OCI-LY3 (cell line): ENCODE measurements around the gene KRTAP4-16.

Experiments used
- H2AFZ ChIP-seq: fragments of 200-600, 300-600 bp; shearing (Covaris generic); 2 replicates; pipeline ENCODE4 v1.6.0; 2014; ENCODE audit warnings: antibody characterized with exemption, low read depth, low read length
- H3K27ac ChIP-seq: fragments of 200-600, 300-600 bp; sonication (generic); 2 replicates; pipeline ENCODE4 v1.5.1; 2014; ENCODE audit warnings: mild to moderate bottlenecking, low read length, moderate library complexity, mixed read lengths
- H3K27me3 ChIP-seq: fragments of 200-600, 300-600 bp; sonication (generic); 2 replicates; pipeline ENCODE4 v1.6.1; 2014; ENCODE audit warnings: low read depth, low read length, mixed read lengths
- H3K36me3 ChIP-seq: fragments of 200-600, 300-600 bp; sonication (generic); replicated peaks from 2 replicates; pipeline ENCODE3; 2014; ENCODE audit warnings: low read depth, low read length, mixed read lengths
- H3K4me1 ChIP-seq: fragments of 300-600, 200-600 bp; sonication (generic); 2 replicates; pipeline ENCODE4 v1.6.1; 2014; ENCODE audit warnings: low read length, mixed read lengths
- H3K4me2 ChIP-seq: fragments of 200-600, 300-600 bp; sonication (generic); 2 replicates; pipeline ENCODE4 v1.6.1; 2014; ENCODE audit warnings: low read length, mixed read lengths
- H3K4me3 ChIP-seq: fragments of 300-600, 200-600 bp; sonication (generic); 2 replicates; pipeline ENCODE4 v1.5.1; 2014; ENCODE audit warnings: antibody characterized with exemption, mild to moderate bottlenecking, low read length, moderate library complexity
- H3K79me2 ChIP-seq: fragments of 300-600, 200-600 bp; shearing (Covaris generic); 2 replicates; pipeline ENCODE4 v1.6.1; 2014; ENCODE audit warnings: mild to moderate bottlenecking, low read length, mixed read lengths
- H3K9ac ChIP-seq: fragments of 300-600, 200-600 bp; shearing (Covaris generic); 2 replicates; pipeline ENCODE4 v1.6.0; 2014; ENCODE audit warnings: mild to moderate bottlenecking, low read length, moderate library complexity
- H3K9me3 ChIP-seq: fragments of 200-600, 300-600 bp; shearing (Covaris generic); 2 replicates; pipeline ENCODE4 v1.6.1; 2014; ENCODE audit warnings: low read length, mixed read lengths; ENCODE audit not compliant: insufficient read depth
- H4K20me1 ChIP-seq: fragments of 200-600, 300-600 bp; sonication (generic); 2 replicates; pipeline ENCODE4 v1.6.1; 2016; ENCODE audit warnings: low read length, mixed read lengths; ENCODE audit not compliant: insufficient read depth
- CTCF ChIP-seq: fragments of 200-600, 300-600 bp; sonication (generic); IDR thresholded peaks from 2 replicates; pipeline ENCODE4 v1.5.1; 2014; ENCODE audit warnings: antibody characterized with exemption, low read length, low read depth
- EZH2phosphoT487 ChIP-seq: fragments of 200-600 bp; shearing (Covaris generic); IDR thresholded peaks from 2 replicates; pipeline ENCODE4 v1.6.1; 2018; ENCODE audit warnings: antibody characterized with exemption, mixed run types, low read depth

KRTAP4-16 gene

GRCh38 chr17:41147531-41148204 lies 45.7 kb upstream of the KRTAP4-16 start:
- no peaks in the 10 kb centered on the region for H3K79me2 ChIP-seq
- no peak overlapping the region for H3K9ac ChIP-seq
- peaks cover 8% of the 10 kb centered on the region; the same call in 1 of the 2 replicates for H3K27me3 ChIP-seq
- TF ChIP-seq CTCF: no peak
- no peak for TF ChIP-seq EZH2phosphoT487
- no peak overlapping the region for H3K27ac ChIP-seq
- H3K4me3 ChIP-seq: no peak overlapping the region
- no peaks in the 10 kb centered on the region for H3K4me1 ChIP-seq
- H3K9me3 ChIP-seq: no peaks in the 10 kb centered on the region
- H2AFZ ChIP-seq: no peak overlapping the region
- no peaks in the 10 kb centered on the region for H3K36me3 ChIP-seq
- H3K4me2 ChIP-seq: no peak overlapping the region
- H4K20me1 ChIP-seq: no peaks in the 10 kb centered on the region

- TF ChIP-seq CTCF (no peak), EZH2phosphoT487 (no peak)
- Histone ChIP-seq H2AFZ (no peak overlapping the region), H4K20me1 (no peaks in the 10 kb centered on the region), H3K9ac (no peak overlapping the region), H3K4me2 (no peak overlapping the region), H3K36me3 (no peaks in the 10 kb centered on the region), H3K79me2 (no peaks in the 10 kb centered on the region), H3K4me3 (no peak overlapping the region), H3K9me3 (no peaks in the 10 kb centered on the region), H3K27me3 (no peaks in the 10 kb centered on the region), H3K27ac (no peak overlapping the region), H3K4me1 (no peaks in the 10 kb centered on the region)
Observed at GRCh38 chr17:41145261-41145660, 43.3 kb upstream of the KRTAP4-16 start.

- no peak overlapping the region for H2AFZ ChIP-seq
Observed at GRCh38 chr17:41144846-41145245, 42.8 kb upstream of the KRTAP4-16 start.

GRCh38 chr17:41141361-41141760 lies 39.4 kb upstream of the KRTAP4-16 start:
- H3K4me2 ChIP-seq: no peak overlapping the region
- no peak for TF ChIP-seq CTCF
- no peak for TF ChIP-seq EZH2phosphoT487
- H2AFZ ChIP-seq: no peak overlapping the region
- no peaks in the 10 kb centered on the region for H3K79me2 ChIP-seq
- no peaks in the 10 kb centered on the region for H3K36me3 ChIP-seq
- no peaks in the 10 kb centered on the region for H3K27me3 ChIP-seq
- H3K27ac ChIP-seq: no peak overlapping the region
- H4K20me1 ChIP-seq: no peaks in the 10 kb centered on the region
- no peak overlapping the region for H3K4me3 ChIP-seq
- no peaks in the 10 kb centered on the region for H3K4me1 ChIP-seq
- no peak overlapping the region for H3K9ac ChIP-seq
- no peaks in the 10 kb centered on the region for H3K9me3 ChIP-seq

More at GRCh38 chr17:41144846-41145245, 42.8 kb upstream of the KRTAP4-16 start:
- H3K79me2 ChIP-seq: no peaks in the 10 kb centered on the region
- H3K9me3 ChIP-seq: no peaks in the 10 kb centered on the region
- TF ChIP-seq CTCF (no peak), EZH2phosphoT487 (no peak)
- no peak overlapping the region for H3K9ac ChIP-seq
- H3K27ac ChIP-seq: no peak overlapping the region
- H3K36me3 ChIP-seq: no peaks in the 10 kb centered on the region
- H3K4me3 ChIP-seq: no peak overlapping the region
- no peak overlapping the region for H3K4me2 ChIP-seq
- H3K27me3 ChIP-seq: no peaks in the 10 kb centered on the region
- H4K20me1 ChIP-seq: no peaks in the 10 kb centered on the region
- H3K4me1 ChIP-seq: no peaks in the 10 kb centered on the region
